Measurements from ENCODE around the gene VASN. TPM values are rescaled to one million over a fixed set of nuclear protein-coding genes. Genes with fewer than 3 reads are reported as not detected.
A peak's percentile ranks its signal among the peaks of the same experiment; 100 is the strongest.
"Not testable (repeated sequence)": the region's sequence is repeated elsewhere in the genome, so short reads cannot be mapped to it uniquely, and the experiment has no call there.

Gene VASN
- total RNA-seq, 1 donor from 2014 or later = 20.6 TPM

DNA sequence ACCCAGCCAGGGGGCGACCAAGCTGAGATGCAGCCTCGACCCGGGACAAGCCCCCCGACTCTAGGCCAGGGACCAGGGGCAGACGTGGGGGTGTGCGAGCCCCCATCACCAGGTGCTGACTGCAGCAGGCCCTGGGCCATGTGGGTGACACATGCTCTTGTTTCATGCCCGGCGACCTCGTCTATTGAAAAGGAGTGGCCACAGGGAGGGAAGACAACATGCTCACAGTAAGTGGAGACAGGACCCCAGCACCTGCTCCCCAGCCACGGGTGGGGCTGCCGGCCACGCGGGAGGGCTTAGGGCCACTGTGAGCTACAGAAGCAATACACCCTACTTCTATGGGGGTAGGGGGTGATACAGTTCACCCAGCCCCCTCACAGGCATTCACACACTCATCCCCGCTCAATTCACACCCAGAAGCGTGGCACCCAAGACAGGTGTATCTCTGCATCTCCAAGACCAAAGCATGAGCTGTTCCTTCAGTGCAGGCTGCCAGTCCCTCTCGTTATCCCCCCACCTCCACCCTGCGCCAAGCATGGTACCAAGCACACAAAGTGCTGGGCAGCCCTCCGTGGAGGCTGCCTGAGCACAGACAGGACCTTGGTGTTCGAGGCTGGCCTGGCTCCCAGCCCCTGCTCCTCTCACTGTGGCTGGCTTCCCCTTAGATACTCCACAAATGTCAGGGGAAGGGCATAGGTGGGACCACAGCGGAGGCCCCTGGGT, 13.6 kb downstream of the VASN start:
- no peak for DNase-seq

DNA sequence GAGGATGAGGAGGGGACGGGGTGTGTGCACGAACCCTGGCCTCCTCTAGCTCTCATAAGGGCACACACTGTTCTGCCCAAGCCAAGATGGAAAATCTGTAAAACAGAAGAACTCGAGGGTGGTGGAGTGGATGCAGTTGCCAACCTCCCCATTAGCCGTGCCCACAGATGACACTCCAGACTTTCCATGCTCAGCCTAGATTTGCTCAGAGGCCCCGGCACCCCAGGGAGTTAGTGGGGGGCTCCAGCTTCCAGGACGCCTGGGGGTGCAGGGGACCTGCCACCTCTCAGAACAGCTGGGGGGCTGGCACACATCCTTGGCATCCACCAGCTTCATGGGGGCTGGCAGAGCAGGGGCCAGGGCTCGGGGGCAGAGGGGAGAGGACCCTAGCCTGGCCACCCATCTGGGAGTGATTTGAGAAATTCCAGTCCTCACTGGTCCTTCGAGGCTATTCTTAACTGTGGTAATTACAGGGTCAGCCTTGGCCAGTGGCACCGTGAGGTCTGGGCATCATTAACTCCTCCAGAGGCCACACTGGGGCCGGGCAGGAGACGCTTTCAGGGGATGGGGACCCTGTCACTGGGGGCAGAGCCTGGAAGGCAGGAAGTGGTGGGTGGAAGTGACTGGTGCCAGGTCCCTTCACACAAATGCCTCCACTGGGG, 14.3 kb downstream of the VASN start:
- no peak for DNase-seq

DNA sequence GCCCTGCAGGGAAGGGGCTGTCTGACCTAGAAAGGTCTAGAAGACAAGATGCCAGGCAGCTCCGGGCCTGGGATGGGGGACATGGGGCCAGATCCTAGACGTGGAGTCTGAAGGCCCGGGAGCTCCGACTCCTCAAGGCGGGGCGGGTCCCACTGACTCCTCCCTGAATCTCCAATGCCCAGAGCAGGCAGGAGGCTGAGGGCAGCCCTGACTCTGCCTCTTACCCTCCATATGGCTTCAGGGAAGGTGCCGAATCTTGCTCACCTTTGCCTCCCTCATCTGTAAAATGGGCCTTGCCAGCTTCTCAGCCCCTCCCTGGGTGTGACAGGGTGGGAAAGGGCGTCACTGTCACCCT, 14.8 kb downstream of the VASN start:
- no peak for DNase-seq

DNA sequence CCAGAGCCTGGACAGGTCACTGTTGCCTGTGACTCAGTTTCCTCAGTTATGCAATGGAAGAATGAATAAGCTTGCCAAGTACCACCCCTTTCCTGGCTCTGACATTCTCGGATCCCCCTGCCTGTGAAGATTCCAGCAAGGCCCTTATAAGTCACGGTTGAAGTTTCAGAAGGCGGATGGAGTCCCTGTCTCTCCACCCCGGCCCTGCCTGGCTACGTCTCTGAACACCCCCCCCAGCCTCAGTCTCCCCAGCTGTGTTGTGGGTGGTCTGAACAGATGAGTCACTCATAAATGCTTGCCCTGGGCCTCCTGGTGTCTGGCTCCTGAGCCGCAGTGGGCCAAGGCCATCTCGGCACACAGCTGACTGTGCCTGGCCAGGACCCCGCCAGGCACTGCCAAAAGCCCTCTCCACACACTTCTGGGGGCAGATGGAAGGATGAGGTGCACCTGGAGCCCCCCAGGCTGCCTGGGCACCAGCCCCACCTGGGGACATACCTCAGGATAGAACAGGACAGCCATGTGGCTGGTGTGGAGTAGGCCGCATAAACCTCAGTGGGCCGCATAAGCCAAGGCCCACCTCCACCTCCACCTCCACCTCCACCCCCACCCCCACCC, 15.4 kb downstream of the VASN start:
- DNase-seq = no peak

DNA sequence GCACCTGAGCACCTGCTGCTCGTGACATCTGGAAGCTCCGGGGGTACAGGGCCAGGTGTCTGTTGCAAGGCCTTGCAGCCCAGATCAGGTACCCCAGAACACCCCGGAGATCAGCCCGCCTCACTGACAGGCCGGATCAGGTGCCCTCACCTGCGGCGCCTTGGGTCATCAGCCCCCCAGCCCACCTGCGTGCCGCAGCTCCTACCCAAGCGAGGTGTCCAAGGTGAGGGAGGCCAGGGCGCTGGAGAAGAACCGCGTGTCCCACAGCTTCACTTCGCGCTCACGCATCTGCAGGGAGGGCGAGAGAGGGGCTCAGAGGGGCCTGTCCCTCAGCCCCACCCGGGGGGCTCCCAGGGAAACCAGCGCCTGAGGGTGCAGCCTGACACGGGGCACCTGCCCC, 16.1 kb downstream of the VASN start:
- no peak for DNase-seq

DNA sequence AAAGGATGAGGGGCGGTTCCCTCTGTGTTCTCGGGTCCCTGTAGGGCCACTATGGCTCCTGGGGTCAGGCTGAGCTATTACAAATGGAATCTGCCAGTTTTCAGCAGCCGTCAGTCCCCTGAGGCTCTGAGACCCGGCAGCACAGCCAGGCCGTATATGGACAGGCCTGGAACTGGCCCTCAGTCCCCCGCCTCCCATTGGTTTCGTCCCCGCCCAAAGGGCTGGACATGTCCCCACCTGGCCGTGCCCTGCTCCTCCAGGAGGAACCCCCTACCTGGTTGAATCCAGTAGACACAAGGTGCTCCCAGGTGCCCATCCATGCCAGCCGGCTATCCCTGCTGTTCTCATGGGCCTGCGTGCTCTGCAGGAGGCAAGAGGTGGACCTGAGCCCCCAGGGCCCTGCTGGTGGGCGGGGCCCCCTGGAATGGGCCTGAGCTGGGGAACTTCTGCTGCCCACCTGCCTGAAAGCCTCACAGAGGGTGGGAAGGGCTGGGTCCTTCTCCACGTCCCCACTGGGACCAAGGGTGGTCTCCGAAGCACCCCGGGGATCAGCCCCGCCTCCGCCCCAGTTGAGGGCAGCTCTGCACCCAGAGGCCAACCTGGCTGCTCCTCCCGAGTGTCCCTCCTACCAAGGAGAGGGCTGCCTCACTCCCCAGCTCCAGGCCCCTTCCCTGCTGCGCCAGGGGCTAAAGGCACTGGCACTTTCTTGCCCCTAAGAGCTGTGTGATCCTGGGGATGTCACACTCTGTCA, 16.8 kb downstream of the VASN start:
- no peak for DNase-seq

DNA sequence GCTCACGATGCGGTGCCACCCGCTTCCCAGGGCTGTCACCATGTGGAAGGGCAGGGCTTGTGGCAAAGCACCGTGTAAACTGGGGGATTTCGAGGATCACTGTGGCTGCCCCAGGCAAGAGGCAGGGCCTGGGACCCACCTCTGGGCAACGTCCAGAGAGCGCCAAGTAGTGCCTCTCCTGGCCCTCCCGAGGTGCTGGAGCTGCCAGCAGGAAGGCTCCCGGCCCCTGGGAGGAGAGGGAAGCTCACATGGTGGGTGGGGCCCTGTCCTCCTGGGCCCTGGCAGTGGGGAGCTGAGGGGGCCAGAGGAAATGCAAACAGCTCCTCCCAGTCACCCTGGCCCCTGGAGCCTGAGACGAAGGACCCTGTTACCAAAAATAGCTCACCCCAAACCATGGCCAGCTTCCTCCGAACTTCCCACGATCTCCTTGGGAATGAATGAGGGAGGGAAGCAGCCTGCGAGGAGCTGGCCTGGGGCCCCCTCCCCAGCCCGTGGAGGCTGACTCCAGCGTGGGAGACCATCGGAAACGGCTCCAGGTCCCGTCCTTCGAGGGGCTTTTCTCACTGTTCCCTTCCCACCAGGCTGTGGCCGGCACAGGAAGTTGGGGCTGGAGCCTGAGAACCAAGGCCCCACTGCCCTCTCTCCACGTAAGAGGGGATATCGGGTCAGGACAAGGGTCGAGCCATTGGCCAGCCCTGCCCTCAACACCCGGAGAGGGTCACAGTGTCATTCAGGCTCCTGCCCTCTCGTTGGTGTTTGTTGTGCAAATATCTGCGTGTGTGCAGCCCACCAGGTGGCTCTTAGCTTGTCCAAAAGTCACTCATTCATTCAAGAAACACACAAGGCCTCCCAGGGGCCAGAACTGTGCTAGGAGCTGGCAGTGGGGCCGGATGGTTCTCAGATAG, 17.7 kb downstream of the VASN start:
- no peak for DNase-seq

DNA sequence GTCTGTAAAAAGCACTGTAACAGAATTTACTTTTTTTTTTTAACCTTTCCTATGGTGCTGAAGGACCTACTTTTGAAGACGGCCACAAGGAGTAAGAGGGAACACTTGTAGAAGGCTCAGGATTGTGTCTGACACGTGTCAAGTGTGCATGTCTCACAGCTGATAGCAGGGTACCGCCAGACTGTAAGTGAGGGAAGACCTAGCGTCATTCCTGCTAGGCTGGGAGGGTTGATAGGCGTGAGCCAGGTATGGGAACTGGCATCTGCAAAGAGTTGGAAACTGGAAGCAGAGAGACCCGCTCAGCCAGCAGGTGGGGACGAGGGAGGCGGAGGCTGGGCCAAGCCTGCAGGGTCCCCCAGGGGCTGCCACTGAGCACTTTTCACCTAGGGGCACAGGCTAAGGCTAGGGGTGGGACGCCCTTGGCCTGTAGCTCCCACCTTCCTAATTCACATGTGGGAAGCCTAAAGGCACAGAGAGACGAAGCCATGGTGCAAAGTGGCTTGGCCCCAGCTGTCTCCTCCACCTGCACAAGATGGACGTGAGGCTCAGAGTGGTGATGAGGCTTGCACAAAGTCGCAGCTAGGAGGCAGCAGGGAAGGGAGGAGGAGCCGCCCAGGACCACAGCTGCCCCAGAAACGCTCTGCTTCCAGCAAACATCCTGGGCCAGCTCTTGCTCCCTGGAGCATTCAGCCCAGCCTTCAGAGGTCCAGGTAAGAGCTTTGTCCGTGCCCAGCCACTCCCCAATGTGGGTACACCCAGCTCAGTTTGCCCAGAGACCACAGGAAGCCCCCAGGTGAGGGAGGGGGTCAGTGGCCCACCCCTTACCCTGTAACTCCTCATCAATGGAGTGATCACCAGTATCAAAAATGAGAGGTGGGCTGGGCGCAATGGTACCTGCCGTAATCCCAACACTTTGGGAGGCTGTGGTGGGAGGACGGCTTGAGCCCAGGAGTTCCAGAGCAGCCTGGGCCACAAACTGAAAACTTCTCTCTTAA, 18.9 kb downstream of the VASN start:
- DNase-seq = no peak

DNA sequence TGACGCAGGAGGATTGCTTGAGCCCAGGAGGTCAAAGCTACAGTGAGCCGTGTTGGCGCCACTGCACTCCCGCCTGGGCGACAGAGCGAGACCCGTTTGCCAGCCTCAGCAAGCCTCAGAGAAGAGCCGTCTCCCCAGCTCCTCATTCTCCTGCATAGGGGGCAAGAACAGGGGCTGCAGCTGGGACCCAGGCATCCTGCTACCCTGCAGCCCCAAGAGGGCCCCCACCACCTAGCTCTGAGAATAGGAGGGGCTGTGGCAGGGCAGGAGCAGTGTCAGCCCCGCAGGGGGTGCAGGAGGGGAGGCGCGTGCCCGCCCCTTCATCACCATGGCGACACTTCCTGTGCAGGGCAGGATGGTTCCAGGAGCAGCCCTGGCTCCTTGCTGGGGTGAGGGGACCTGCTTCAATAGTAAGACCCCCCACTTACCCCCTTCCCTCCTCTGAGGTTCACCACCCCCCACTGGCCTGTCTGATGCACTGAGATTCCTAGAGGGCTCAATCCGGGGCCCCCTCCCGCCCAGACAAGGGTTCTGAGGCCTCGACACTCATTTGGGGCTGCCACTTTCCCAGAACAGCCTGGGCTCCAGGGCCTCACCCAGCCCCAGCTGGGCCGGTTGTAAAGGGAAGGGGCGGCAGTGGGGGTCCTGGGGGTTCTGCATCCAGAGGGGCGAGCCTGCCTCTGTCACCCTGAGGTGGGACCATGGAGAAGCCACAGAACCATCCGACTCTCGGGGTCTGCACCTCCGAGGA, 20.2 kb downstream of the VASN start:
- no peak for DNase-seq

DNA sequence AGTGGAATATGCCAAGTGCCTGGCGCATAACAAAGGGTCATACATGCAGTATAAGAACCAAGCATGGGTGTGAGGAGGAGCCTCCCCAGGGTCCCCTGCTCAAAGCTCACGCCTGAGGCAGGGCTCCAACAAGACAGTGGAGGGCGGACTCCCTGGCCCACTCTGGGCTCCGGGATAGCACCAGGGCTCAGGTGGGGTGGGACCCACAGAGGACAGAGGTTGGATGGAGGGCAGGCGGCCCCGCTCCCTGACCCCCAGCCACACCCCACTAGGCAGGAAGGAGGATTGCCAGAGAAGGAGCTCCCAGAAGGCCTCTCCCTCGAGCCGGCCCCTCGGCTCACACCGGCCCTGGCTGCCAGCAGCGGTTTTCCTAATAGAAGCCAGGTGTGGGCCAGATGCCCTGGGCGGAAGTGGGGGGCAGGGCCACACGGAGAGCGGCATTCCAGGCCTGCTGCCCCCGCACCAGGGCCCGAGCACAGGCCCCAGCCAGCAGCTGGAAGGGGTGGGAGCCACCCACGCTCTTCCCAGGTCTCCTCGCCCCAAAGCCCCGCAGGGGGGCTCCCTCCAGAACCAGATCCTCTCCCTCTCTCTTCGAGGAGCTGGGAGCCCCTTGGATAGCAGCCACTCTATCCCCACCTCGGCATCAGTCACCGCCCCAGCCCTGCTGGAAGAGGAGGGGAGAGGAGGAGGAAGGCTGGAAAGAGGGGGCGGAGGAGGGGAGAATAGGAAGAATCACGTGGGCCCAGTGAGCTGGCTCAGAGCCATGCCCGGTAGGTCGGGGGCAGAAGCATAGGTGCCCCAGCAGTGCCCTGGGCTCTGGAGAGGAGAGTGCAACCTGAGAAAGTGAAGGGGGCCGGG, 21.0 kb downstream of the VASN start:
- DNase-seq = peak; percentile 47

DNA sequence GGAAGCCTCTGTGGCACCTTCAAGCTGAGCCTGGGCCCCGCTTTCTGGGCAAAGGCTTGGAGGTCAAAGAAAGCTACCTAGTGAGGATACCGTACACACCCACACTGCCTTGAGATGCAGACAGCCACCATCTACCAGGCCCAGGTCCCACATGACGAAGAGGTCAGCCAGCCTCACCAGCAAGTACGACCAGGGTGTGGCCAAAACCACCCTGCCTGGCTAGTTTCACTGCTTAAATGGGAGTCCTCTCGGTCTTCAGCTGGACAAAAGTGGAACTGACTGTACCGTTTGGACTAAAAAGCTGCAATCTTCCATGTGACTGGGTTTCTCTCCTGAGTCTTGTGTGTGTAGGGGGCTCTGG, 21.6 kb downstream of the VASN start:
- DNase-seq = no peak

DNA sequence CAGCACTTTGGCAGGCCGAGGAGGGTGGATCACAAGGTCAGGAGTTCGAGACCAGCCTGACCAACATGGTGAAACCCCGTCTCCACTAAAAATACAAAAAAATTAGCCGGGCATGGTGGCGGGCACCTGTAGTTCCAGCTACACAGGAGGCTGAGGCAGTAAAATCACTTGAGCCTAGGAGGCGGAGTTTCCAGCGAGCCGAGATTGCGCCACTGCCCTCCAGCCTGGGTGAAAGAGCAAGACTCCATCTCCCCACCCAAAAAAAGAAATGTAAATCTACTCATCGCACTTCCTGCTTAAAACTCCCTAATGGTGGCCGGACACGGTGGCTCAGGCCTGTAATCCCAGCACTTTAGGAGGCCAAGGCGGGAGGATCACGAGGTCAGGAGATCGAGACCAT, 22.2 kb downstream of the VASN start:
- not testable (repeated sequence) for DNase-seq

DNA sequence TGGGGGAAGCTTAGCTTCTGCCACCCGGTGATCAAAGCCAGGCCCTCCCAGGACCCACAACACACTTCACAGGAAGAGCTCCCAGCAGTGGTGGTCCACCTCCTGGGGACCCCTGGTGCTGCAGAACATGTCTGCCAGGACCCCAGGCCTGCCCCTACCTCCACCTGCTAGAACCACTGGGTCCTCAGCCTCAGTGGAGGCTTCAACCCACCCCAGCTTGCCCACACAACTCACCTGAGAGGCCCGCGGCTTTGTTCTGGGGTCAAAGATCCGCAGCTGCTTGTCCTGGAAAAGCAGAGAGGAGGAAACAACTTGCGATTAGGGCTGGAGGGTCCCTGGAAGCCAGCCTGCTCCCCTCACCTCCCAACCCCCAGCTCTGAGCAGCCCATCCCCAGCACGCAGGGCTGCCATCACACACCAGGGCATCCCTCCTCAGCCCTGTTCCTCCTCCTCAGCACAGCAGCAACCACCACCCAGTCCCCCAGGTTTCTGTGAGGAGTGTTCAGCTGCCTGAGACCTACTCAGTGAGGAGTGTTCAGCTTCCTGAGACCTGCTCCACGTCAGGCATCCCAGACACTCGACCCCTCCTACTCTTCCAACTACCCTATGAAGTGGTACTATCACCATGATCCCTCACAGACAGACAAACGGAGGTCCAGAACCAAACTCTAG, 23.5 kb downstream of the VASN start:
- no peak for DNase-seq

DNA sequence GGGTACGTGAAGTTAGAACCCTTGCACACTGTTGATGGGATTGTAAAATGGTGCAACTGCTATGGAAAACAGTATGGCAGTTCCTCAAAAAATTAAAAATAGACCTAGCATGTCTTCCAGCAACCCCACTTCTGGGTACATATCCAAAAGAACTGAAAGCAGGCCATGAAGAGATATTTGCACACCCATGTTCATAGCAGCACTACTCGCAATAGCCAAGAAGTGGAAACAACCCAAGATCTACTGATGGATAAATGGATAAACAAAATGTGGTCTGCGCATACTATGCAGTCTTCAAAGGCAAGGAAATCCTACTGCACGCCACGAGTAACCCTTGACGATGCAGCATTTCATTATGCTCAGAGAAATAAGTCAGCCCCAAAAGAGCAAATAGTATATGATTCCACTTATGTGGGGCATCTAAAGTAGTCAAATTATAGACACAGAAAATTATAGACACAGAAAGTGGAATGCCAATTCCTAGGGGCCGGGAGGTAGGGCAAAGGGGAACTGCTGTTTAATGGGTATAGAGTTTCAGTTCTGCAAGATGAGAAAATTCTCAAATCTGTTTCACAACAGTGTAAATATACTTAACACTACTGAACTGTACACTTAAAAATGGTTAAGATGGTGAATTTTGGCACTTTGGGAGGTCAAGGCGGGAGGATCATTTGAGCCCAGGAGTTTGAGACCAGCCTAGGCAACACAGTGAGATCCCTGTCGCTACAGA, 27.5 kb downstream of the VASN start:
- DNase-seq = no peak

DNA sequence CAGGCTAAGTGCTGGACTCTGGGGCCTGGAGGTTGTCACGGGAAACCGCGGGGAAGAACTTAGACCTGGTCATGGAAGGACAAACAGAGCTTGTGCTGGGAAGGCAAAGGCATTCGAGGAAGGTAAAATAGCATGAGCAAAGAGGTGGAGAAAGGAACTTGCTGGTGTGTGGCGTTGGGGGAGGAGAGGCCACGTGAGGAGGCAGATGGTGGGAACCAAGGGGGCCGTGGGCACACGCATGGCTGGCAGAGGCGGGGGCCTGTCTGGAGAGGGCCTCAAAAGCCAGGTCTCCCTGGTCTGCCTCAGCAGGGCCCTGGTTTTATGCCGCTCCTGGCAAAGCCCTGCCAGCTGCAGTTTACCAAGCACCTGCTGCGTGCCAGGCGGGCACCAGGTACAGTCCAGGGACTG, 29.4 kb downstream of the VASN start:
- no peak for DNase-seq

DNA sequence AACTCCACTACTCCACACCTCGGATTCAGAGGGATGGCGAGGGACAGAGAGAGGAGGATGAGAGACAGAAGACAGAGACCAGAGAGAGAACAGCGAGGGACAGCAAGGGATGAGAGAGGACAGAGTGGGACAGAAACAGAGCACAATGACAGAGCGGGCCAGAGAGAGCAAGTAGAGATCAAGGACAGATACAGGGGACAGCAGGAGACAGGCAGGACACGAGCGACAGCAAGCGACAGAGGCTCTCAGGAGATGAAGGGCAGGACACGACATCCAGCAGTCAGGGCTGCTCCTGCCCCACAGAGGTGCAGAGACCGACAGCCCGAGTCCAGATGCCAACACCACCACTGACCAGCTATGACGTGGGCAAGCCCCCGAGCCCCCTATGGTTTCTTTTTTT, 29.9 kb downstream of the VASN start:
- no peak for DNase-seq

DNA sequence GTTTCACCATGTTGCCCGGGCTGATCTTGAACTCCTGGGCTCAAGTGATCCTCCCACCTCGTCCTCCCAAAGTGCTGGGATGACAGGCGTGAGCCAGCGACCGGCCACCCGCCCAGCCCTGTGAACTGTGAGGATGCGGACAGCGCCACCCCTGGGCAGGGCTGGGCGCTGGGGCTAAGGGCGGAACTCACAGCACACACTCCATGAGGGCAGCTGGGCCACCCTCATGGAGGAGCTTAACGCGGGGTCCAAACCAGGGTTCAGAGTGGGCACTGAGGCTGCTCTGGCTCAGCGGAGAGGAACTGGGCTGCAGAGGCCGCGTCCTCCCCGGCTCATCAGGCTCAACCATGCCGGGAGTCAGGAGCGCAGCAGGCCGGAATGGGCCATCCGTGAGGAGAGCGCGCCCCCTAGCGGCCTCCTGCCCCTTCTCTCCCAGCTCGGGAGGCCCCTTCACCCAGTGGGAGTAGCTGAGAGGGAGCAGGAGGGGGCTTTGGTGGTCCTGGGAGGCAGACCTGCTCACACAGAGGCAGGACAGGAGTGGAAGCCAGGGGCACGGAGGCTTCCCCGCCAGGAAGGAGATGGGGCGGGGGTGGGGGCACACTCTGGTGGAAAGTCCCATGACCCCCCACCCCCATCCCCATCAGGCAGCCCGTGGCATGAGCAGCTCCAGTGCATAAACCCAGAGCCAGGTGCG, 30.9 kb downstream of the VASN start:
- DNase-seq = peak; percentile 48

Measured in skin of body (tissue), 2 donors.